ENCODE data around the gene PLEKHA7.

- no peak for TF ChIP-seq CTCF (conservative IDR thresholded peaks at IDR 0.05)
- TF ChIP-seq ZFX (IDR thresholded peaks at IDR 0.05): no peak
These were observed 196.9 kb downstream of the PLEKHA7 start for GRCh38 chr11:16817351-16817750.
